ENCODE results near the gene ZBTB45. TPM values are rescaled to one million over a fixed set of nuclear protein-coding genes. Genes with fewer than 3 reads are reported as not detected.

The ZBTB45 gene
- polyA plus RNA-seq, 1 experiment: 9.5 TPM

- TF ChIP-seq CTCF (IDR thresholded peaks at IDR 0.05; ENCODE audit: insufficient read depth, low read depth, low read length): no peak
- no peaks in the 10 kb centered on the region for H3K27me3 ChIP-seq (ENCODE audit: control insufficient read depth, insufficient read depth, low read length)
- ChIA-PET POLR2A (no interaction called here), CTCF (interaction anchor here (7.3 kb wide), 1 partner anchor 32 kb away, joined by 43 read pairs; the partner anchor contains the start of gene ZBTB45)
- DNase-seq (ENCODE audit: low read depth): no peak
- H3K4me3 ChIP-seq (ENCODE audit: low read depth, low read length): no peak overlapping the region
- H3K36me3 ChIP-seq (ENCODE audit: control insufficient read depth, insufficient read depth, low read length): peaks cover 59% of the 10 kb centered on the region
Measured at GRCh38 chr19:58551123-58551497, 31.5 kb upstream of the ZBTB45 start.

- ChIA-PET CTCF (interaction anchor here (7.3 kb wide), 1 partner anchor 32 kb away, joined by 43 read pairs; the partner anchor contains the start of gene ZBTB45), POLR2A (no interaction called here)
- Histone ChIP-seq H3K36me3 (ENCODE audit: control insufficient read depth, insufficient read depth, low read length) (peaks cover 57% of the 10 kb centered on the region), H3K4me3 (ENCODE audit: low read depth, low read length) (no peak overlapping the region), H3K27me3 (ENCODE audit: control insufficient read depth, insufficient read depth, low read length) (no peaks in the 10 kb centered on the region)
- no peak for DNase-seq (ENCODE audit: low read depth)
- TF ChIP-seq CTCF (IDR thresholded peaks at IDR 0.05; ENCODE audit: insufficient read depth, low read depth, low read length): no peak
Measured at GRCh38 chr19:58550362-58551122, 30.9 kb upstream of the ZBTB45 start.

GRCh38 chr19:58549664-58550361 lies 30.2 kb upstream of the ZBTB45 start:
- CTCF ChIA-PET: interaction anchor here (7.3 kb wide), 1 partner anchor 31 kb away, joined by 43 read pairs; the partner anchor contains the start of gene ZBTB45
- POLR2A ChIA-PET: no interaction called here
- TF ChIP-seq CTCF (IDR thresholded peaks at IDR 0.05; ENCODE audit: insufficient read depth, low read depth, low read length): no peak
- no peaks in the 10 kb centered on the region for H3K27me3 ChIP-seq (ENCODE audit: control insufficient read depth, insufficient read depth, low read length)
- H3K4me3 ChIP-seq (ENCODE audit: low read depth, low read length): no peak overlapping the region
- DNase-seq (ENCODE audit: low read depth): no peak
- H3K36me3 ChIP-seq (ENCODE audit: control insufficient read depth, insufficient read depth, low read length): peaks cover 54% of the 10 kb centered on the region

- no peak for DNase-seq (ENCODE audit: low read depth)
Measured at GRCh38 chr19:58548859-58549663, 29.5 kb upstream of the ZBTB45 start.

More at GRCh38 chr19:58548859-58549663, 29.5 kb upstream of the ZBTB45 start:
- POLR2A ChIA-PET: no interaction called here
- TF ChIP-seq CTCF (IDR thresholded peaks at IDR 0.05; ENCODE audit: insufficient read depth, low read depth, low read length): no peak
- no peak overlapping the region for H3K4me3 ChIP-seq (ENCODE audit: low read depth, low read length)
- H3K36me3 ChIP-seq (ENCODE audit: control insufficient read depth, insufficient read depth, low read length): peaks cover 54% of the 10 kb centered on the region
- no peaks in the 10 kb centered on the region for H3K27me3 ChIP-seq (ENCODE audit: control insufficient read depth, insufficient read depth, low read length)
- CTCF ChIA-PET: interaction anchor here (7.3 kb wide), 1 partner anchor 30 kb away, joined by 43 read pairs; the partner anchor contains the start of gene ZBTB45

Data from BJ (cell line).